ENCODE measurements around the gene EEF1AKMT1. TPM values are rescaled to one million over a fixed set of nuclear protein-coding genes. Genes with fewer than 3 reads are reported as not detected.

The EEF1AKMT1 gene
- total RNA-seq, 1 experiment from 2014 or later: 14.4 TPM

- H3K4me3 ChIP-seq: no peak overlapping the region
- no peaks in the 10 kb centered on the region for H3K27me3 ChIP-seq
- no peaks in the 10 kb centered on the region for H3K36me3 ChIP-seq
- H3K9me3 ChIP-seq: no peaks in the 10 kb centered on the region
- DNase-seq: peak; percentile 74
Measured at GRCh38 chr13:20713751-20714150, 60.0 kb downstream of the EEF1AKMT1 start.

GRCh38 chr13:20713014-20713376 lies 60.8 kb downstream of the EEF1AKMT1 start:
- no peak for DNase-seq
- Histone ChIP-seq H3K27me3 (no peaks in the 10 kb centered on the region), H3K4me3 (no peak overlapping the region; the same call in 1 of the 2 replicates), H3K9me3 (no peaks in the 10 kb centered on the region), H3K36me3 (no peaks in the 10 kb centered on the region)

GRCh38 chr13:20711301-20712044 lies 62.3 kb downstream of the EEF1AKMT1 start:
- Histone ChIP-seq H3K4me3 (no peak overlapping the region), H3K9me3 (no peaks in the 10 kb centered on the region)
- no peak for DNase-seq

GRCh38 chr13:20709782-20710181 lies 64.0 kb downstream of the EEF1AKMT1 start:
- no peak for DNase-seq
- Histone ChIP-seq H3K36me3 (no peaks in the 10 kb centered on the region), H3K27me3 (no peaks in the 10 kb centered on the region), H3K4me3 (no peak overlapping the region), H3K9me3 (no peaks in the 10 kb centered on the region)

More at GRCh38 chr13:20711301-20712044, 62.3 kb downstream of the EEF1AKMT1 start:
- H3K27me3 ChIP-seq: no peaks in the 10 kb centered on the region
- no peaks in the 10 kb centered on the region for H3K36me3 ChIP-seq

GRCh38 chr13:20709369-20709768 lies 64.4 kb downstream of the EEF1AKMT1 start:
- H3K27me3 ChIP-seq: no peaks in the 10 kb centered on the region
- no peak for DNase-seq
- no peak overlapping the region for H3K4me3 ChIP-seq
- H3K36me3 ChIP-seq: no peaks in the 10 kb centered on the region
- H3K9me3 ChIP-seq: no peaks in the 10 kb centered on the region

GRCh38 chr13:20708216-20708615 lies 65.5 kb downstream of the EEF1AKMT1 start:
- H3K4me3 ChIP-seq: no peak overlapping the region
- no peaks in the 10 kb centered on the region for H3K36me3 ChIP-seq
- no peaks in the 10 kb centered on the region for H3K9me3 ChIP-seq
- no peaks in the 10 kb centered on the region for H3K27me3 ChIP-seq
- DNase-seq: no peak

GRCh38 chr13:20706661-20707060 lies 67.1 kb downstream of the EEF1AKMT1 start:
- no peak for DNase-seq
- Histone ChIP-seq H3K36me3 (no peaks in the 10 kb centered on the region), H3K9me3 (no peaks in the 10 kb centered on the region), H3K27me3 (no peaks in the 10 kb centered on the region), H3K4me3 (no peak overlapping the region)

GRCh38 chr13:20704459-20705069 lies 69.2 kb downstream of the EEF1AKMT1 start:
- H3K9me3 ChIP-seq: no peaks in the 10 kb centered on the region
- DNase-seq: no peak
- no peaks in the 10 kb centered on the region for H3K36me3 ChIP-seq
- H3K4me3 ChIP-seq: no peak overlapping the region
- no peaks in the 10 kb centered on the region for H3K27me3 ChIP-seq

- Histone ChIP-seq H3K27me3 (no peaks in the 10 kb centered on the region), H3K9me3 (no peaks in the 10 kb centered on the region), H3K36me3 (no peaks in the 10 kb centered on the region), H3K4me3 (peak overlapping the region; percentile 21; the same call in 1 of the 2 replicates)
- DNase-seq: peak; percentile 79
Measured at GRCh38 chr13:20703780-20704458, 69.8 kb downstream of the EEF1AKMT1 start.

GRCh38 chr13:20702915-20703779 lies 70.6 kb downstream of the EEF1AKMT1 start, which contains the start of gene IL17D:
IL17D (plus strand) TSS chr13:20703699; CDS start chr13:20704002, 303 bp downstream.
- Histone ChIP-seq H3K9me3 (no peaks in the 10 kb centered on the region), H3K27me3 (no peaks in the 10 kb centered on the region), H3K36me3 (no peaks in the 10 kb centered on the region), H3K4me3 (peak within 1 kb of the TSS; percentile 57)
- DNase-seq: peak; percentile 39

GRCh38 chr13:20702530-20702914 lies 71.2 kb downstream of the EEF1AKMT1 start:
- no peak for DNase-seq

GRCh38 chr13:20701461-20701860 lies 72.3 kb downstream of the EEF1AKMT1 start:
- DNase-seq: no peak
- H3K9me3 ChIP-seq: no peaks in the 10 kb centered on the region
- H3K27me3 ChIP-seq: no peaks in the 10 kb centered on the region
- no peak overlapping the region for H3K4me3 ChIP-seq
- H3K36me3 ChIP-seq: no peaks in the 10 kb centered on the region

More at GRCh38 chr13:20702530-20702914, 71.2 kb downstream of the EEF1AKMT1 start:
- Histone ChIP-seq H3K36me3 (no peaks in the 10 kb centered on the region), H3K4me3 (peak overlapping the region; percentile 57), H3K9me3 (no peaks in the 10 kb centered on the region), H3K27me3 (no peaks in the 10 kb centered on the region)

- no peaks in the 10 kb centered on the region for H3K36me3 ChIP-seq
- H3K4me3 ChIP-seq: no peak overlapping the region
- H3K27me3 ChIP-seq: no peaks in the 10 kb centered on the region
- DNase-seq: no peak
- no peaks in the 10 kb centered on the region for H3K9me3 ChIP-seq
Measured at GRCh38 chr13:20700288-20700687, 73.5 kb downstream of the EEF1AKMT1 start.

GRCh38 chr13:20699715-20700114 lies 74.0 kb downstream of the EEF1AKMT1 start:
- Histone ChIP-seq H3K36me3 (no peaks in the 10 kb centered on the region), H3K9me3 (no peaks in the 10 kb centered on the region), H3K4me3 (no peak overlapping the region), H3K27me3 (no peaks in the 10 kb centered on the region)
- DNase-seq: peak; percentile 43

- no peaks in the 10 kb centered on the region for H3K27me3 ChIP-seq
- no peak overlapping the region for H3K4me3 ChIP-seq
- H3K9me3 ChIP-seq: no peaks in the 10 kb centered on the region
- H3K36me3 ChIP-seq: no peaks in the 10 kb centered on the region
- no peak for DNase-seq
Measured at GRCh38 chr13:20696073-20696472, 77.7 kb downstream of the EEF1AKMT1 start.

GRCh38 chr13:20691616-20692015 lies 82.1 kb downstream of the EEF1AKMT1 start:
- Histone ChIP-seq H3K9me3 (no peaks in the 10 kb centered on the region), H3K27me3 (no peaks in the 10 kb centered on the region), H3K36me3 (no peaks in the 10 kb centered on the region)

More at GRCh38 chr13:20691616-20692015, 82.1 kb downstream of the EEF1AKMT1 start:
- H3K4me3 ChIP-seq: no peak overlapping the region
- no peak for DNase-seq
